ENCODE results near the gene MED13L.

MED13L gene

GRCh38 chr12:116087399-116087798 is 190.1 kb downstream of the MED13L start:
- DNase-seq (ENCODE audit: low read depth): no peak

GRCh38 chr12:116080415-116080814 is 197.1 kb downstream of the MED13L start:
- no peak for DNase-seq (ENCODE audit: low read depth)

GRCh38 chr12:116078396-116078795 is 199.1 kb downstream of the MED13L start:
- no peak for DNase-seq (ENCODE audit: low read depth)

DNA sequence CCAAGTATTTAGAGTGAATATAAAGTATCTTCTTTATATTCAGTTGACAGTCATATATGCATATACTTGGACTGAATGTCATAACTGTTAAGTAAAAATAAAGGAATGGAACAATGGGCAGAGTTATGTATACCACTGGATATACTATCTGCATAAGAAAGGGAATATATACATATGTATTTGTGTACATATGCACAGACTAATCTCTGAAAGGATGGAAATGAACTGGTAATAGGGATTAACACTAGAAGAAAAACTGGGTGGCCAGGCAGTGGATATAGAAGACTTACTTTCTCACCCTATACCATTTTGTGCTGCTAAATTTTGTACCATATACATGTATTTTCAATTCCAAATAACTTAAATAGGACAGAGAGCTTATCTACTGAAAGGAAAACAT is 200.1 kb downstream of the MED13L start:
- DNase-seq (ENCODE audit: low read depth): no peak

DNA sequence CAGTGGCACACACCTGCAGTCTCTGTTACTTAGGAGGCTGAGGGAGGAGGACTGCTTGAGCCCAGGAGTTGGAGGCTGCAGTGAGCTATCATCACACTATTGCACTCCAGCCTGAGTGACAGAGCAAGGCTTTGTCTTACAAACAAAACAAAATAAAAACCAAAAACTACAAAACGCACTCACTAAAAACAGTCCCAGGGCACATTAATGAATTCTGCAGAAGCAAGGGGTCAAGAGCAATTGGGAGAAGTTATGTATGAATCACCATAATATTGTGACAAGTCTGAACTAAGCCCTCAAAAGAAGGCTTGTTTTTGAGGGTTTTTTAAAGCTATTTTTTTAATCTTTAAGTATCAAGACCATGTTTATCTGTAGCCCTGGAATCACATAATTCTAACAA is 201.1 kb downstream of the MED13L start:
- DNase-seq (ENCODE audit: low read depth): no peak

DNA sequence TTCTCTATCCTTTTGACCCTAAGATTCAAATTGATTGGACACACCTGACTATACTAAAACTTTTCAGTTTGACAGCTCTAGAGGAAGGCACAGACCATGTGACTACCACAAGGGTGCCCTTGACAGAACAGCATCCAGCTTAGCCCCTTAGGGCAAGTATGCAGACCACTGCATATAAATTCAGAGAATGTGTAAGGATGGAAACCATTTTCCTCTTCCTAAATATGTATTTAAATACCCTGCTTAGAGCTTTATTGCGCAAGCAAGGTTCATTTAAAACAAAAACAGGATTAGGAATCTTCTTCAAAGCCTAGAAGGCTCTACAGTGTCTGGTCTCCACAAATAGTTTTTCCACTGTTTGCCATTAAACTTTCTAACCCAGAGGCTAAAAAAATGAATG is 202.8 kb downstream of the MED13L start:
- no peak for DNase-seq (ENCODE audit: low read depth)

DNA sequence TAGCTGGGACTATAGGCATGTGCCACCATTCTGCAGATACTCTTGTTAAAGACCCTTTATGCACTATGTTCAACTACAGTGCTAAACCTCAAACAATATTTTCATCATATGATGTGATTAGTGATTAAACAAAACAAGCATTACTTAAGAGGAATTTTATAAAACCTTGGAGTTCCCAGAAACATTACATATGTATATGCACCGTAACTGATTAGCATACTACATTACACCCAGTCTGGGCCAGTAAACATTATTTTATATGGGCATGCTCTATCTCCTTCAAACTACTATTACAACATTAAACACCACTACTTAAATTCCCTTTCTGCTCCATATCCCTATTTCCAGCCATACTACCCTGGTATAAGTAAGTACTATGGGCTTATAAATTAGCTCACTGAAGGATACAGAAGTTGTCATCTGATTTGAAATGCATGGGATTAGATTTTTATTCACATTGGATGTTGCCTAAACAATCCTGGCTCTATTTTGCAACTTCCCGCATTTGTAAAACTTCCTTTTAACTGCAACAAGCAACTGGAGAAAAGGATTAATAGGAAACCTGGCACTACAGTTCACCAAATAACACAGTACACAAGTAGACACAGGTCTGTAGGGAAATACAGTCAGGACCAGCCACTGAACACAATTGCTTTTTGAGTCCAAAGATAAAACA is 205.8 kb downstream of the MED13L start:
- DNase-seq (ENCODE audit: low read depth): no peak

GRCh38 chr12:116070444-116070843 is 207.0 kb downstream of the MED13L start:
- DNase-seq (ENCODE audit: low read depth): no peak

- no peak for DNase-seq (ENCODE audit: low read depth)
Measured at GRCh38 chr12:116069943-116070342, 207.6 kb downstream of the MED13L start.

GRCh38 chr12:116068853-116069252 is 208.6 kb downstream of the MED13L start:
- DNase-seq (ENCODE audit: low read depth): no peak

GRCh38 chr12:116068371-116068770 is 209.1 kb downstream of the MED13L start:
- no peak for DNase-seq (ENCODE audit: low read depth)

GRCh38 chr12:116067892-116068291 is 209.6 kb downstream of the MED13L start:
- no peak for DNase-seq (ENCODE audit: low read depth)

DNA sequence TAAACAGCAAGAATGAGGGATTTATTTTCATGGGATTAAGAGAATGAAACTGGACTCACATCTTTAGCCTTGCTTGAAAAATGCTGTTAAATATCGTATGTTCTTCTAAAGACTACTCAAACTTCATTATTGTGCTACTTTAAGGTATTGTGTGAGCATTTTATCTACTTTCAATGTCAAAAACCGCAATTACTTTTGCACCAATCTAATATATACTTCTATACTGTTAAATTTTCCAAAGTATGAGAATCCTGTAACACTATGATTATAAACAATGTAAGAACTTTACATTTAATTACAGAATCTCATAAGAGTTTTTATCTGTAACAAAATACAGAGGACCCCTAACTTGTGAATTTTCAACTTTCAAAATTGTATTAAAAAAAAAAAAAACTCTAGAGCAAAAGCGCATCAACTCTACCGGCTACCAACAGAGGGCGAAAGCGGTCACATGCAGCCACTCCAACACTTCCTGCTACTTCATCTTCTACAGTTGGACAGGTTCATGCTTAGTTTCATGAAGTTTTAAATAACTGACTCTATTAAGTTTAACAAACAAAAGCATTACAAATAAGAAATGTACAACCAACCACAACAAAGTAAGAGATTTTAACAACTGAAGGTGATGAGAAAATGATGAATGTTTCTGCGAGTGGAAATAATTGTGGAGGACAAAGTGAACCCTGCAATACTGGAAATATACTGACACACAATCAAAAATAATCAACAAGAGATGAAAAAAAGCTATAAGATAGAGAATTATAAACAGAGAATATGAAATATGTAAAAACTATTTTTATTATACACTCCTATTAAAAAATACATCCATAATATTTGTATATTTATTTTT is 210.9 kb downstream of the MED13L start:
- DNase-seq (ENCODE audit: low read depth): no peak

- no peak for DNase-seq (ENCODE audit: low read depth)
Measured at GRCh38 chr12:116065606-116066005, 211.9 kb downstream of the MED13L start.

DNA sequence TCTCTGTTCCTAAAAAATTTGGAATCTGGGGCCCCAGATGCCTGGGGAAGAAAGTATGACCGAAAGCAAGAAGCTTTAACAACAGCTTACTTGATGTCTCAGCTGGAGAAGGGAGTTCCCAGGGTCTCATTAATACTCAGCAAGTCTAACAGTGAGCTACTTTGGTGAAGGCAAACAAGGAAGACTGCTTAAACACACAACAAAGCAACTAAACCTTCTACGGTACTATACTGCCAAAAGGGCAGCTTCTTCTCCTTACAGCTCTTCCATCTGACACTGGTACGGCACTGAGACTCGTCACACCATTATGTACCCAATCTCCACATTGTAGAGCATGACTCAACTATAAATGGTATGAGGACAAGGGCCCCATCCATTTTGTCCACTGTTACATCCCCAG is 213.0 kb downstream of the MED13L start:
- DNase-seq (ENCODE audit: low read depth): no peak

GRCh38 chr12:116062698-116063097 is 214.8 kb downstream of the MED13L start:
- DNase-seq (ENCODE audit: low read depth): no peak

DNA sequence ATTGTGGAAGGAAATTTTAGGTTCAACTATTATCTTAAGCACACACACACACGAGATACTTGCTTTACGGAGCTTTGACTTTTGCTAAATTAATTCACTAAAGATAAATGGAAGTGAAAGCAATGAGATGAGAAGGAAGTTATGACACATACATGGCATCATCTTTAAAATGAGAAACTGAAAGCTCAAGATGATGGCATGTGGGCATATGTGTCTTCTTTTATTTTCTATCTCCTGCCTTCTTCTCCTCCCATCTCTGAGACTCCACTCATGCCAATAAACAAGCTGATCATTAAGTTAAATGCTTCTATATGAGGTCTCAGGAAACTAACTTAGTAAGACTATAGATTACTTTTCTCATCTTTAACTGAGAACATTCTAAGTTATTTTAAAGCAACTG is 216.7 kb downstream of the MED13L start:
- no peak for DNase-seq (ENCODE audit: low read depth)

DNA sequence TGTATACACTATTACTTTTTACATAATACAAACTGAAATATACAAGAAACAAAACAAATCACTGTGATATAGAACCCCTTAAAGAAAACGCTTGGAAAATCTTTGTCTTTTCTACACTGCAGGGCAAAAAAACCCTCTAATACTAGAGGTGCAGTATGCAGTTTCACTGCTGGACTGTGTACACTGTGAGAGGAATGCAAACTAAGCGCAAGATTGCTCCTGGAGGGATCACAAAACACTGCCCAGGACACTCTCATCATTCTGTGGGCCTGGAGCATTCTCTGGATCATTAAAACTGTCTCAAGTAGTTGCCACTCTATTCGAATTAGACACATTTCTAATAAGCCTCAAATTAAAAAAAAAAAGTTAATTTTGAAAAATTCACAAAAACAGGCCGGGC is 217.6 kb downstream of the MED13L start:
- DNase-seq (ENCODE audit: low read depth): no peak

DNA sequence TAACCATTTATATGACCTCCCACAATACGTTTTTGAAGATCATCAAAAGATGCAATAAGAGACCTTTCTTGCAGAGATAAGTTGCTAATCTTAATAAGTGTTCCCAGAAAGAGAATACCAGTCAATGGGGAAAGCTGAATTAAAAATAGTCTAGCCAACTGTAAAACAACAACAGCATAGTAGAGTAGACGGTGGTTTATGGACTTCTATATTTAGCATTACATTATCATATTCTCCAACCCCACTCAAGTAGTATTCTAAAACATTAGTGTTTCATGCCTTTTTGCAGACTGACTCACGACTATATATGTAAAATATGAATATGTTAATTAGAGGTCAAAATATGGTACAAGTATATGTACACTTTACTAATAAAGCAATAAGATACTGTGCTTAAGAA is 218.9 kb downstream of the MED13L start:
- DNase-seq (ENCODE audit: low read depth): no peak

- no peak for DNase-seq (ENCODE audit: low read depth)
Measured at GRCh38 chr12:116057356-116057755, 220.1 kb downstream of the MED13L start.

- no peak for DNase-seq (ENCODE audit: low read depth)
Measured at GRCh38 chr12:116055895-116056607, 221.4 kb downstream of the MED13L start.

GRCh38 chr12:116054280-116054679 is 223.2 kb downstream of the MED13L start:
- no peak for DNase-seq (ENCODE audit: low read depth)

Data from GM04503 (cell line).